Neural progenitor cell (in vitro differentiated cells): ENCODE data around the gene TKFC.

Experiments used
- CTCF ChIP-seq: fragments of 200-600 bp; sonication (generic); IDR thresholded peaks from 2 replicates; pipeline ENCODE4 v1.5.1; 2017; ENCODE audit warnings: antibody characterized with exemption, mild to moderate bottlenecking
- EZH2 ChIP-seq: fragments of 200-600 bp; sonication (generic); IDR thresholded peaks from 2 replicates; pipeline ENCODE4 v1.6.1; 2017; ENCODE audit warnings: antibody characterized with exemption, mild to moderate bottlenecking, moderate library complexity
- EZH2phosphoT487 ChIP-seq: fragments of 200-600 bp; sonication (generic); IDR thresholded peaks from 2 replicates; pipeline ENCODE4 v1.6.1; 2017; ENCODE audit warnings: antibody characterized with exemption

GRCh38 chr11:61339490-61339878 lies 6.5 kb downstream of the TKFC start:
- TF ChIP-seq EZH2 (no peak), CTCF (no peak), EZH2phosphoT487 (no peak)
